ENCODE data around the gene C6orf120. TPM values are rescaled to one million over a fixed set of nuclear protein-coding genes. Genes with fewer than 3 reads are reported as not detected.

C6orf120 gene
- total and polyA plus RNA-seq, 2 of the 13 experiments (the other 11 are each of a cell fraction or from before 2014, with no cell fraction given), result 21.7 to 29.9 TPM

GRCh38 chr6:169751242-169752073, 49.5 kb downstream of the C6orf120 start, which contains the start of the genes DYNLT2 and ERMARD (continued):
- peak; percentile 74 for TF ChIP-seq ZBTB39 (CRISPR knock-in tag; IDR thresholded peaks at IDR 0.05)
- peak; percentile 95; the same call in 2 of the 3 replicates for TF ChIP-seq MXI1 (IDR thresholded peaks at IDR 0.05; ENCODE audit: borderline replicate concordance, low read depth, low read length)
- 0 out of 2 replicates have a peak, but pooled peaks have one; percentile 42 for TF ChIP-seq ZNF101 (CRISPR knock-in tag; IDR thresholded peaks at IDR 0.05; ENCODE audit: borderline replicate concordance, low read depth)
- TF ChIP-seq SMC3 (IDR thresholded peaks at IDR 0.05; ENCODE audit: low read length), result no peak; the same call in 1 of the 2 replicates
- TF ChIP-seq ZNF451 (CRISPR knock-in tag; IDR thresholded peaks at IDR 0.05), result peak; percentile 98; the same call in 1 of the 2 replicates
- 0 out of 2 replicates have a peak, but pooled peaks have one; percentile 17 for TF ChIP-seq RBAK (CRISPR knock-in tag; IDR thresholded peaks at IDR 0.05)
- no peak for TF ChIP-seq ZNF841 (CRISPR knock-in tag; IDR thresholded peaks at IDR 0.05; ENCODE audit: borderline replicate concordance)
- peak; percentile 92; the same call in 1 of the 2 replicates for TF ChIP-seq ZNF614 (CRISPR knock-in tag; IDR thresholded peaks at IDR 0.05; ENCODE audit: borderline replicate concordance)
- TF ChIP-seq NAIF1 (CRISPR knock-in tag; IDR thresholded peaks at IDR 0.05; ENCODE audit: borderline replicate concordance), result peak; percentile 90; the same call in 1 of the 2 replicates
- TF ChIP-seq DZIP1 (CRISPR knock-in tag; IDR thresholded peaks at IDR 0.05), result peak; percentile 91
- TF ChIP-seq SATB2 (CRISPR knock-in tag; IDR thresholded peaks at IDR 0.05), result peak; percentile 72
- no peak; the same call in 1 of the 2 replicates for TF ChIP-seq SSRP1 (CRISPR knock-in tag; IDR thresholded peaks at IDR 0.05)
- peak; percentile 19 for TF ChIP-seq CAMTA2 (CRISPR knock-in tag; IDR thresholded peaks at IDR 0.05; ENCODE audit: borderline replicate concordance)
- no peak for TF ChIP-seq ZEB1 (IDR thresholded peaks at IDR 0.05; ENCODE audit: insufficient replicate concordance, low read depth)
- TF ChIP-seq HMGXB4 (CRISPR knock-in tag; IDR thresholded peaks at IDR 0.05; ENCODE audit: borderline replicate concordance in 1 of 2, low read depth in 1 of 2), result peak; percentile 97 to 99
- TF ChIP-seq ZNF296 (CRISPR knock-in tag; conservative IDR thresholded peaks at IDR 0.05), result peak; percentile 79
- TF ChIP-seq KDM2A (CRISPR knock-in tag; IDR thresholded peaks at IDR 0.05; ENCODE audit: borderline replicate concordance, low read depth), result peak; percentile 97
- no peak for TF ChIP-seq PHB2 (IDR thresholded peaks at IDR 0.05; ENCODE audit: partially characterized antibody)
- TF ChIP-seq HDAC6 (IDR thresholded peaks at IDR 0.05; ENCODE audit: low read depth, low read length), result no peak
- peak; percentile 48; the same call in 1 of the 2 replicates for TF ChIP-seq STAG1 (CRISPR knock-in tag; IDR thresholded peaks at IDR 0.05)
- no peak for TF ChIP-seq GPN1 (CRISPR knock-in tag; IDR thresholded peaks at IDR 0.05; ENCODE audit: borderline replicate concordance)
- no peak for TF ChIP-seq ZNF3 (CRISPR knock-in tag; IDR thresholded peaks at IDR 0.05)
